HCT116 (cell line): Measurements from ENCODE around the gene UQCRC1. TPM values are rescaled to one million over a fixed set of nuclear protein-coding genes. Genes with fewer than 3 reads are reported as not detected.

Source experiments
- ATAC-seq: fragments of 200-7000 bp; cut with Tn5 transposase; 2 replicates; pipeline ENCODE4 v1.9.1; 2020; ENCODE audit warnings: mild to moderate bottlenecking, moderate library complexity
- BruUV-seq: library from RNA; stranded (reverse); fragments of 400-500 nt; replicated peaks from 2 replicates; lab custom pipeline; 2021; lab: Mats Ljungman, UMichigan
- CTCF ChIA-PET: fragments of 300-600 bp; sonication (Branson Sonifier 250); formaldehyde crosslinking; loops from one replicate; lab custom pipeline; 2021; ENCODE audit warnings: antibody characterized with exemption; lab: Charles Lee
- POLR2A ChIA-PET: fragments of 300-600, 350-600 bp; sonication (Branson Sonifier 250); formaldehyde crosslinking; loops from one replicate; lab custom pipeline; 2021; ENCODE audit warnings: antibody characterized with exemption; lab: Charles Lee
- RAD21 ChIA-PET, 2 experiments: fragments of 300-600 bp; sonication (Branson Sonifier 250); formaldehyde crosslinking; loops; one replicate each; lab custom pipeline; 2023; ENCODE audit warnings: low total read pairs in 2 of 2; ENCODE audit not compliant: uncharacterized antibody in 2 of 2, unreplicated experiment in 2 of 2, low non-redundant PET in 1 of 2; lab: Charles Lee
- DNase-seq: peaks from one replicate; pipeline ENCODE4 v3.0.0-alpha.2; 2010; ENCODE audit warnings: low read depth, low spot score
- H2AFZ ChIP-seq: fragments of 200-600 bp; shearing (Covaris generic), sonication (generic); 2 replicates; pipeline ENCODE4 v1.6.1; 2017; ENCODE audit warnings: low read depth, mixed run types, mixed read lengths, antibody characterized with exemption, low read length; ENCODE audit not compliant: poor library complexity, severe bottlenecking
- H3K27ac ChIP-seq: 2 replicates; pipeline ENCODE4 v1.5.1; 2012; ENCODE audit warnings: low read depth, low read length
- H3K27me3 ChIP-seq: fragments of 200-600 bp; sonication (generic); 2 replicates; pipeline ENCODE4 v1.6.1; 2016; ENCODE audit warnings: mixed run types, low read length, mixed read lengths; ENCODE audit not compliant: insufficient read depth
- H3K36me3 ChIP-seq, 2 experiments: fragments of 200-500 bp in 1 of 2; fragments of 200-600 bp in 1 of 2; sonication (Bioruptor generic) in 1 of 2; sonication (generic) in 1 of 2; 2 replicates each; pipeline versions ENCODE4 v1.5.1 to v1.6.1; 2014 to 2016; ENCODE audit warnings: low read length in 2 of 2, inconsistent platforms in 1 of 2, mixed read lengths in 1 of 2, mixed run types in 1 of 2; ENCODE audit not compliant: insufficient read depth in 2 of 2, control insufficient read depth in 1 of 2
- H3K4me1 ChIP-seq, 2 experiments: fragments of 200-600 bp in 1 of 2; sonication (generic) in 1 of 2; 2 replicates each; pipeline versions ENCODE4 v1.5.1 to v1.6.1; 2012 to 2017; ENCODE audit warnings: low read length in 2 of 2, inconsistent platforms in 1 of 2, mild to moderate bottlenecking in 1 of 2, mixed read lengths in 1 of 2, mixed run types in 1 of 2, moderate library complexity in 1 of 2; ENCODE audit not compliant: insufficient read depth in 2 of 2, control insufficient read depth in 1 of 2
- H3K4me2 ChIP-seq: fragments of 200-600 bp; sonication (generic); 2 replicates; pipeline ENCODE4 v1.6.1; 2017; ENCODE audit warnings: mixed run types, low read length, mixed read lengths
- H3K4me3 ChIP-seq, 2 experiments: fragments of 200-600 bp in 1 of 2; sonication (generic) in 1 of 2; replicated peaks in 1 of 2; 2 replicates each; pipeline ENCODE4 v1.5.1; 2011 to 2016; ENCODE audit warnings: low read length in 2 of 2, control low read depth in 1 of 2, low read depth in 1 of 2, mild to moderate bottlenecking in 1 of 2, mixed read lengths in 1 of 2, mixed run types in 1 of 2
- H3K79me2 ChIP-seq: fragments of 200-600 bp; sonication (generic); 2 replicates; pipeline ENCODE4 v1.6.1; 2017; ENCODE audit warnings: mild to moderate bottlenecking, mixed run types, low read length, moderate library complexity, mixed read lengths; ENCODE audit not compliant: insufficient read depth
- H3K9ac ChIP-seq: fragments of 200-600 bp; sonication (generic); 2 replicates; pipeline ENCODE4 v1.6.1; 2016; ENCODE audit warnings: low read length, mixed read lengths
- H3K9me2 ChIP-seq: fragments of 200-600 bp; sonication (generic), shearing (Covaris generic); 2 replicates; pipeline ENCODE4 v1.6.1; 2017; ENCODE audit warnings: mixed run types, mild to moderate bottlenecking, moderate library complexity; ENCODE audit not compliant: insufficient read depth
- H3K9me3 ChIP-seq, 2 experiments: fragments of 200-500 bp in 1 of 2; fragments of 200-600 bp in 1 of 2; sonication (Bioruptor generic) in 1 of 2; sonication (generic) in 1 of 2; 2 replicates each; pipeline ENCODE4 v1.6.1; 2014 to 2017; ENCODE audit warnings: low read length in 2 of 2, mixed read lengths in 2 of 2, inconsistent platforms in 1 of 2, low read depth in 1 of 2, mild to moderate bottlenecking in 1 of 2, mixed run types in 1 of 2, moderate library complexity in 1 of 2; ENCODE audit not compliant: control insufficient read depth in 1 of 2, insufficient read depth in 1 of 2
- H4K20me1 ChIP-seq: fragments of 200-600 bp; sonication (generic), shearing (Covaris generic); 2 replicates; pipeline ENCODE4 v1.6.1; 2017; ENCODE audit warnings: mixed run types, mild to moderate bottlenecking, moderate library complexity; ENCODE audit not compliant: insufficient read depth
- CBX3 ChIP-seq: IDR thresholded peaks from 2 replicates; pipeline ENCODE4 v1.6.1; 2012; ENCODE audit warnings: low read depth
- CEBPB ChIP-seq: IDR thresholded peaks from 2 replicates; pipeline ENCODE4 v1.6.1; 2012; ENCODE audit warnings: low read depth
- ELF1 ChIP-seq: IDR thresholded peaks from 2 replicates; pipeline ENCODE4 v1.6.1; 2012; ENCODE audit warnings: low read depth, borderline replicate concordance
- EZH2 ChIP-seq: fragments of 200-600 bp; sonication (generic); IDR thresholded peaks from 2 replicates; pipeline ENCODE4 v1.6.1; 2017; ENCODE audit warnings: antibody characterized with exemption, mixed run types
- EZH2phosphoT487 ChIP-seq: fragments of 200-600 bp; IDR thresholded peaks from 2 replicates; pipeline ENCODE4 v1.6.1; 2018; ENCODE audit warnings: antibody characterized with exemption, borderline replicate concordance
- FOSL1 ChIP-seq: IDR thresholded peaks from 2 replicates; pipeline ENCODE4 v1.6.1; 2012; ENCODE audit warnings: low read depth
- JUND ChIP-seq: IDR thresholded peaks from 2 replicates; pipeline ENCODE4 v1.6.1; 2012
- POLR2A ChIP-seq: IDR thresholded peaks from 2 replicates; pipeline ENCODE4 v1.7.0; 2011; ENCODE audit warnings: borderline replicate concordance; ENCODE audit not compliant: insufficient read depth, insufficient read length; ENCODE audit errors: extremely low read depth
- POLR2AphosphoS5 ChIP-seq: IDR thresholded peaks from 2 replicates; pipeline ENCODE4 v1.6.1; 2011; ENCODE audit warnings: mild to moderate bottlenecking, low read depth, low read length, moderate library complexity
- RAD21 ChIP-seq: IDR thresholded peaks from 2 replicates; pipeline ENCODE4 v1.6.1; 2012; ENCODE audit warnings: low read depth, mild to moderate bottlenecking
- SIN3A ChIP-seq: IDR thresholded peaks from 2 replicates; pipeline ENCODE4 v1.6.1; 2012; ENCODE audit warnings: low read depth
- SP1 ChIP-seq: IDR thresholded peaks from 2 replicates; pipeline ENCODE4 v1.6.1; 2012; ENCODE audit warnings: low read depth
- SRF ChIP-seq: IDR thresholded peaks from 2 replicates; pipeline ENCODE4 v1.6.1; 2012; ENCODE audit warnings: low read depth
- YY1 ChIP-seq: IDR thresholded peaks from 2 replicates; pipeline ENCODE4 v1.6.1; 2011; ENCODE audit warnings: low read length, low read depth, moderate library complexity, mild to moderate bottlenecking; ENCODE audit not compliant: insufficient replicate concordance; ENCODE audit errors: extremely low read depth
- ZNF274 ChIP-seq: fragments of 200-500 bp; sonication (Bioruptor generic); IDR thresholded peaks from 2 replicates; pipeline ENCODE4 v1.6.1; 2014; ENCODE audit warnings: mild to moderate bottlenecking, low read depth, low read length, inconsistent platforms
- intact Hi-C: fragments of 100-400 bp; cut with micrococcal nuclease; formaldehyde crosslinking; loops from 2 replicates; pipeline ENCODE4 v1.10.0; 2022
- total RNA-seq: library from RNA; stranded (reverse); gene quantifications from one replicate; pipeline ENCODE4 v1.2.1, GENCODE V29; 2021; ENCODE audit not compliant: unreplicated experiment
- TF ChIP-seq, protein P1 (sequence below): IDR thresholded peaks from 2 replicates; pipeline ENCODE4 v1.6.1; 2012
- TF ChIP-seq, protein P2 (sequence below): IDR thresholded peaks from 2 replicates; pipeline ENCODE4 v1.6.1; 2011; ENCODE audit warnings: mild to moderate bottlenecking, low read length, moderate library complexity; ENCODE audit not compliant: insufficient replicate concordance; ENCODE audit errors: extremely low read depth
- TF ChIP-seq, protein P3 (sequence below), 3 experiments: fragments of 200-600 bp in 1 of 3; sonication (generic) in 1 of 3; IDR thresholded peaks in 2 of 3; conservative IDR thresholded peaks in 1 of 3; 2 replicates each; pipeline ENCODE4 v1.5.1; 2012 to 2017; ENCODE audit warnings: low read depth in 2 of 3, low read length in 2 of 3, antibody characterized with exemption in 1 of 3, borderline replicate concordance in 1 of 3, control low read depth in 1 of 3, mild to moderate bottlenecking in 1 of 3, mixed read lengths in 1 of 3, mixed run types in 1 of 3, moderate library complexity in 1 of 3; ENCODE audit not compliant: insufficient read depth in 1 of 3
- TF ChIP-seq, protein P4 (sequence below): IDR thresholded peaks from 2 replicates; pipeline ENCODE4 v1.6.1; 2012

Gene UQCRC1
- total RNA-seq, 1 experiment from 2014 or later: 318 TPM

DNA sequence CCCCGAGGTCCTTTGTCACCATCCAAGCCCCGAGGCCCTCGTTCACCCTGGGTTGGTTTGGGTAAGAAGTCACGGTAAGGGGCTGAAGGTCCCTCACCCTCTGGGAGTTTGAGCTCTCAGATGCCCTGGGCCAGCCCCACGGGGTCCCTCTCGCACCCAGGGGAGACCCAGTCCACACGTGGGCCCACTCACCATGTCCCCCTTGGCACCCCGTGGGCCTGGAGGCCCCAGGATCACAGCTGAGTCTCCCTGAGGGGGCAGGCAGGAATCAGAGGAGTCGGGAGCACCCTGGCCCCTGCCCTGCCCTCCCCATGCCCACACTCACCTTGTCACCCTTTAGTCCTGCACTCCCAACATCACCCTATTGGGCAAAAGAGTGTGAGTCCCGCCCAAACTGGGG lies 40.0 kb downstream of the UQCRC1 start:
- intact Hi-C loops: no loop called here
- POLR2A ChIA-PET: no interaction called here
- Histone ChIP-seq H3K4me1 (peaks cover 19 to 28% of the 10 kb centered on the region in 2 experiments), H3K79me2 (no peaks in the 10 kb centered on the region), H2AFZ (no peak overlapping the region), H3K36me3 (no peaks in the 10 kb centered on the region), H3K4me2 (no peak overlapping the region), H3K9ac (no peak overlapping the region), H3K9me2 (no peaks in the 10 kb centered on the region), H3K4me3 (no peak overlapping the region), H3K9me3 (no peaks in the 10 kb centered on the region), H4K20me1 (no peaks in the 10 kb centered on the region), H3K27ac (no peak overlapping the region), H3K27me3 (no peaks in the 10 kb centered on the region)
- RAD21 ChIA-PET: no interaction called here
- CTCF ChIA-PET: no interaction called here
- DNase-seq: no peak
- no peak for TF ChIP-seq CBX3
- TF ChIP-seq CEBPB: no peak
- TF ChIP-seq, protein P1, sequence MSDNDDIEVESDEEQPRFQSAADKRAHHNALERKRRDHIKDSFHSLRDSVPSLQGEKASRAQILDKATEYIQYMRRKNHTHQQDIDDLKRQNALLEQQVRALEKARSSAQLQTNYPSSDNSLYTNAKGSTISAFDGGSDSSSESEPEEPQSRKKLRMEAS: no peak
- TF ChIP-seq SRF: no peak
- TF ChIP-seq, protein P2, sequence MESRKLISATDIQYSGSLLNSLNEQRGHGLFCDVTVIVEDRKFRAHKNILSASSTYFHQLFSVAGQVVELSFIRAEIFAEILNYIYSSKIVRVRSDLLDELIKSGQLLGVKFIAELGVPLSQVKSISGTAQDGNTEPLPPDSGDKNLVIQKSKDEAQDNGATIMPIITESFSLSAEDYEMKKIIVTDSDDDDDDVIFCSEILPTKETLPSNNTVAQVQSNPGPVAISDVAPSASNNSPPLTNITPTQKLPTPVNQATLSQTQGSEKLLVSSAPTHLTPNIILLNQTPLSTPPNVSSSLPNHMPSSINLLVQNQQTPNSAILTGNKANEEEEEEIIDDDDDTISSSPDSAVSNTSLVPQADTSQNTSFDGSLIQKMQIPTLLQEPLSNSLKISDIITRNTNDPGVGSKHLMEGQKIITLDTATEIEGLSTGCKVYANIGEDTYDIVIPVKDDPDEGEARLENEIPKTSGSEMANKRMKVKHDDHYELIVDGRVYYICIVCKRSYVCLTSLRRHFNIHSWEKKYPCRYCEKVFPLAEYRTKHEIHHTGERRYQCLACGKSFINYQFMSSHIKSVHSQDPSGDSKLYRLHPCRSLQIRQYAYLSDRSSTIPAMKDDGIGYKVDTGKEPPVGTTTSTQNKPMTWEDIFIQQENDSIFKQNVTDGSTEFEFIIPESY: no peak
- no peak for TF ChIP-seq RAD21
- no peak for TF ChIP-seq YY1
- TF ChIP-seq FOSL1: no peak
- TF ChIP-seq, protein P3, sequence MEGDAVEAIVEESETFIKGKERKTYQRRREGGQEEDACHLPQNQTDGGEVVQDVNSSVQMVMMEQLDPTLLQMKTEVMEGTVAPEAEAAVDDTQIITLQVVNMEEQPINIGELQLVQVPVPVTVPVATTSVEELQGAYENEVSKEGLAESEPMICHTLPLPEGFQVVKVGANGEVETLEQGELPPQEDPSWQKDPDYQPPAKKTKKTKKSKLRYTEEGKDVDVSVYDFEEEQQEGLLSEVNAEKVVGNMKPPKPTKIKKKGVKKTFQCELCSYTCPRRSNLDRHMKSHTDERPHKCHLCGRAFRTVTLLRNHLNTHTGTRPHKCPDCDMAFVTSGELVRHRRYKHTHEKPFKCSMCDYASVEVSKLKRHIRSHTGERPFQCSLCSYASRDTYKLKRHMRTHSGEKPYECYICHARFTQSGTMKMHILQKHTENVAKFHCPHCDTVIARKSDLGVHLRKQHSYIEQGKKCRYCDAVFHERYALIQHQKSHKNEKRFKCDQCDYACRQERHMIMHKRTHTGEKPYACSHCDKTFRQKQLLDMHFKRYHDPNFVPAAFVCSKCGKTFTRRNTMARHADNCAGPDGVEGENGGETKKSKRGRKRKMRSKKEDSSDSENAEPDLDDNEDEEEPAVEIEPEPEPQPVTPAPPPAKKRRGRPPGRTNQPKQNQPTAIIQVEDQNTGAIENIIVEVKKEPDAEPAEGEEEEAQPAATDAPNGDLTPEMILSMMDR (IDR thresholded peaks at IDR 0.05 in 2 of 3, conservative IDR thresholded peaks at IDR 0.05 in 1 of 3; ENCODE audit: borderline replicate concordance in 1 of 3, insufficient read depth in 1 of 3, low read depth in 2 of 3, low read length in 2 of 3): no peak
- no peak for TF ChIP-seq ZNF274
- TF ChIP-seq ELF1: no peak
- no peak for TF ChIP-seq EZH2phosphoT487
- no peak for TF ChIP-seq JUND
- no peak for TF ChIP-seq POLR2AphosphoS5
- TF ChIP-seq, protein P4, sequence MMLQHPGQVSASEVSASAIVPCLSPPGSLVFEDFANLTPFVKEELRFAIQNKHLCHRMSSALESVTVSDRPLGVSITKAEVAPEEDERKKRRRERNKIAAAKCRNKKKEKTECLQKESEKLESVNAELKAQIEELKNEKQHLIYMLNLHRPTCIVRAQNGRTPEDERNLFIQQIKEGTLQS: no peak
- TF ChIP-seq POLR2A: no peak
- no peak for TF ChIP-seq SP1
- TF ChIP-seq EZH2: no peak
- no peak for TF ChIP-seq SIN3A
- no TSS peak for BruUV-seq
- ATAC-seq: no peak
